GM19238 (cell line): ENCODE results near the gene IFNA10.
"Not testable (repeated sequence)": the region's sequence is repeated elsewhere in the genome, so short reads cannot be mapped to it uniquely, and the experiment has no call there.

Experiments used
- DNase-seq: peaks from one replicate; pipeline ENCODE4 v3.0.0; 2011; ENCODE audit warnings: low spot score; ENCODE audit not compliant: insufficient read length

Gene IFNA10

DNA sequence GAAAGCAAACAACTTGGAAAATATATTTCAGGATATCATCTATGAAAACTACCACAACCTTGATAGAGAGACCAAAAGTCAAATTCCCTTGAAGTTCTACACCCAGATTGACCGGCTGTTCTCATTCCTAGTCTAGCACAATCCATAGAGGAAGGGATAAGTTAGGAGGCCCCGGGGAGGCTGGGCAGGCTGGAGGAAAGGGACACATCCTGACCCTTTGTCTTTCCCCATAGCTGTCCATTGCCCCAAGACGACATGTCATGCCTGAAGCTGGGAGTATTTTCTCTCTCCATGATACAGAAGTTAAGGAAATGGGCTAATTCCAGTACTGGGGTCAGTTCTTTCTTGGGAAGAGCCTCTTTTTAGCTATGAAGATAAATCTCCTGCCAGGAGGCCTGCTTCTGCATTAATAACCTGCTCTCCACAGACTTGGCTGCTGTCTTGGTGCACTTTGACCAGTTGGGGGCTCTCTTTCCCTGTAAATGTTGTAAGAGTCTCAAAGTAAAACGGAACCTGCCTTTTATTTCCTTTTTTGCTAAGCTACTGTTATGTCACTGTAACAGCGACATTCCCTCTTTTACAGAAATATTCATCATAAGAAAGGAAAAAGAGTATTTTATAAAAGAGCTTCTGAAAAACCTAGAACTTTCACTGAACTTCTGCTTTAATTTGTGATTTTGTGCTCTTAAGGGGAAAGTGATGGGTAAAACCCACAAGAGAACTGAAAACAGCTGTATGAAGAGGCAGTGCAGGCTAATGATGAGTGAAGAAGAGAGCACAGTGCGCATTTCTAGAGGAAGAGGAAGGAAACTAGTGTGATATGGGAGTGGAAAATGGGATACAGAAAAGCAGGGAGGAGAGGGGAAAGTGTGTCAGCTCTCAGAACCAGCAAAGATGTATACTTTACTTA lies 11.8 kb downstream of the IFNA10 start:
- not testable (repeated sequence) for DNase-seq

DNA sequence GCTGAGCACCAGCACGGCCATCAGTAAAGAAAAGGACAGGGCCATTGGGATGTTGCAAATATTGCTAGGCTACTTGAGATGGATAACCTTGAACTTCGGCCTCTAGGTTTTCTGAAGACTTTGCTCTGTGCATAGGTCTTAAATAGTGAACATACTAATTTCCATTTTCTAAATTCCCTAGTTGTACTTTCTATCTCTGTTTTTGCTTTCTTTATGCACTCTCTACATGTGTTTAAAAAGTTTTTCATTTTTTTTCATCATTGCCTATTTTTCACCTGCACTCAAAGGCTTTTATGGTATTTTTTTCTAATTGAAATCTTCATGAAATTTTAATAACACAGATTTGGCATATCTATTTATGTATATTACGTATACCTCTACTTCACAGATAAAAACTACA lies 19.5 kb downstream of the IFNA10 start, which contains the start of gene IFNA4:
IFNA4 (minus strand) TSS at position 101 of the 400 bp plus-strand sequence; CDS start at position 45, 56 bp downstream.
- not testable (repeated sequence) for DNase-seq

DNA sequence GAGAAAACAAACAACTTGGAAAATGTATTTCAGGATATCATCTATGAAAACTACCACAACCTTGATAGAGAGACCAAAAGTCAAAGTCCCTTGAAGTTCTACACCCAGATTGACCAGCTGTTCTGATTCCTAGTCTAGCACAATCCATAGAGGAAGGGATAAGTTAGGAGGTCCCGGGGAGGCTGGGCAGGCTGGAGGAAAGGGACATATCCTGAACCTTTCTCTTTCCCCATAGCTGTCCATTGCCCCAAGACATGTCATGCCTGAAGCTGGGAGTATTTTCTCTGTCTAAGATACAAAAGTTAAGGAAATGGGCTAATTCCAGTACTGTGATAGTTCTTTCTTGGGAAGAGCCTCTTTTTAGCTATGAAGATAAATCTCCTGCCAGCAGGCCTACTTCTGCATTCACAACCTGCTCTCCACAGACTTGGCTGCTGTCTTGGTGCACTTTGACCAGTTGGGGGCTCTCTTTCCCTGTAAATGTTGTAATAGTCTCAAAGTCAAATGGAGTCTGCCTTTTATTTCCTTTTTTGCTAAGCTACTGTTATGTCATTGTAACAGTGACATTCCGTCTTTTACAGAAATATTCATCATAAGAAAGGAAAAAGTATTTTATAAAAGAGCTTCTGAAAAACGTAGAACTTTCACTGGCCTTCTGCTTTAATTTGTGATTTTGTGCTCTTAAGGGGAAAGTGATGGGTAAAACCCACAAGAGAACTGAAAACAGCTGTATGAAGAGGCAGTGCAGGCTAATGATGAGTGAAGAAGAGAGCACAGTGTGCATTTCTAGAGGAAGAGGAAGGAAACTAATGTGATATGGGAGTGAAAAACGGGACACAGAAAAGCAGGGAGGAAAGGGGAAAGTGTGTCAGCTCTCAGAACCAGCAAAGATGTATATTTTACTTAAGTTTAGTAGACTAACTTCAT lies 23.9 kb downstream of the IFNA10 start:
- not testable (repeated sequence) for DNase-seq

DNA sequence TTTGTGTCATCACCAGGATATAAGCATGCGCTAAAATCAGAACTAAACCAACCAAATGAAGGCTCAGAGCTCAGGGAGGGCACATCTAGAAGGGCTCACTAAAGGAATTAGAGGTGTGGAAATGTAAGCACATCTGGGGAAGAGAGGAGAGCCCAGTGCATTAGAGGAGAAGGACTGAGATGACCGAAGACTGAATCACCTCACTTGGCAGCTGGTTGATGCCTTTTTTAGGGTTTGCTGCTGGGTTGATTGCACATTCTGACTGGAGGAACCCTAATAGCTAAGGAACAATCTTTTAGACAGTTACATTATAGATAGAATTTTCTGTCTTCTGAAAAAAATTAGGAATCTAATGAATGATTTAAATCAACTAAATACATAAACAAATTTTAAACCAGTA lies 32.3 kb downstream of the IFNA10 start:
- no peak for DNase-seq

DNA sequence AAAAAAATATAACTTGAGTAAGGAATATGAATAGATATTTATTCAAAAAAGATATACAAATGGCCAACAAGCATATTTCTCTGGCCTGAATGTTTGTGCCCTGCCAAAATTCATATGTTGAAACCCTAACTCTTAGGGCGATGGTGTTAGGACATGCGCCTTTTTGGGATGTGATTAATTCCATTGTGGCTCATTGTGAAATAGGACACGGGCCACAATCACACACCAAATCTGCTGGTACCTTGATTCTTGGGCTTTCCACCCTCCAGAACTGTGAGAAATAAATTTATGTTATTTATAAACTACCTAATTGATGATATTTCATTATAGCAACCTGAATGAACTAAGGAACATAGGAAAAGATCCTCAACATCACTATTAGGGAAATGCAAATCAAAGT lies 34.8 kb downstream of the IFNA10 start:
- DNase-seq = no peak

DNA sequence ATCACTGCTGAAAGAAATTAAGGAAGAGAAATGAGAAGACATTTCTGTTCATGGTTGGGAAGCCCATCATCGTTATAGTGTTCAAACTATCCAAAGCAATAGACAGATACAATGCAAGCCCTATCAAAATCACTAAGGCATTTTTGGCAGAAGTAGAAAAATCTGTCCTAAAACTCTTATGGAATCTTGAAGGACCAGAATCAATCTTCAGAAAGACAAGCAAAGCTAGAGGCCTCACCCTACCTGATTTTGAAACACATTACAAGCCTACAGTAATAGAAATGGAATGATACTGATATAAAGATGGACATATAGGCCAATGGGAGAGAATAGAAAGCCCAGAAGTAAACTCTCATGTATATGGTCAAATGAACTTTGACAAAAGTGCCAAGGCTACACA lies 35.6 kb downstream of the IFNA10 start:
- no peak for DNase-seq

DNA sequence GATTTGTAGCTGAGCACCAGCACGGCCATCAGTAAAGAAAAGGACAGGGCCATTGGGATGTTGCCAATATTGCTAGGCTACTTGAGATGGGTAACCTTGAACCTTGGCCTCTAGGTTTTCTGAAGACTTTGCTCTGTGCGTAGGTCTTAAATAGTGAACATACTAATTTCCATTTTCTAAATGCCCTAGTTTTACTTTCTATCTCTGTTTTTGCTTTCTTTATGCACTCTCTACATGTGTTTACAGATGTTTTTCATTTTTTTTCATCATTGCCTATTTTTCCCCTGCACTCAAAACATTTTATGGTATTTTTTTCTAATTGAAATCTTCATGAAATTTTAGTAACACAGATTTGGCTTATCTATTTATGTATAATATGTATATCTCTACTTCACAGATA lies 40.4 kb downstream of the IFNA10 start, which contains the start of gene IFNA21:
IFNA21 (minus strand) TSS at position 101 of the 400 bp plus-strand sequence; CDS start at position 53, 48 bp downstream.
- not testable (repeated sequence) for DNase-seq

DNA sequence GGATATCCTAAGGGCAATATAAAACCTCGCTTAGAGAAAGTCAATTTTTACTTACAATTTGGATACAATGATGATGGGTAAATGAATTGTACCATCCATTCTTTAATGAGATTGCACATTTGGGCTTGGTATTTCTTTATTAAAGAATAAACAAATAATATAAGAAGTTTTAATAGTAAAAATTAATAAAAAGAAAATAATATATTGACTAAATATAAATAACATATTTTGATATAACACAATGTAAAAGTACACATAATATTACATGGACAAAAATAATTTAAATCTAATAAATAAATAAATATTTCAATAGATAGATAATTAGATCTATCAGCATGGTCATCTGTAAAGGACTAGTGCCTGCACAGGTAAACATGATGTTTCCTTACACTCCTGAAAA lies 41.4 kb downstream of the IFNA10 start:
- no peak for DNase-seq

DNA sequence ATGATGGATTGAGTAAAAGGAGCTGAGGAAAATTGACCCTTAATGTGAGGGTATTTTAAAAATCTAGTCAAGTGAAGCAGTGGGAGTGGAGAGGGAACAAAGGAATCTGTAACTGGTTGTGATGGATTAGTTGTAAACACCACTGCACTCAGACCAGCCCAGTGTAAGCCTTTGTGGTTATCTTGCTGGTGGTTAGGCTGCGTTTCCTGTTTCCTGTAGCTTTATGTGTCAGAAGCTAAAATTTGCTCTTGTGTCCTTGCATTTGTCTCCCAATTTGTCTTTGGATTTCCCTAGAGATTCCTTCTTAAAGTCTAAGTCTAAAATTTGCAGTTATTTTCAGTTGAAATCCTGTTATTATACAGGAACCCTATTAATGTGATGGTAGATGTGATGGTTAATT lies 46.8 kb downstream of the IFNA10 start:
- DNase-seq = no peak
